Osteoblast (primary cell): ENCODE results near the gene MET. TPM values are rescaled to one million over a fixed set of nuclear protein-coding genes. Genes with fewer than 3 reads are reported as not detected.

Source experiments
- DNase-seq: peaks from one replicate; pipeline ENCODE4 v3.0.0; 2011; ENCODE audit warnings: low spot score, mixed read lengths; ENCODE audit not compliant: insufficient read length; ENCODE audit errors: missing footprints
- H2AFZ ChIP-seq: 2 replicates; pipeline ENCODE4 v1.6.0; 2011; ENCODE audit warnings: mild to moderate bottlenecking, low read length
- H3K27ac ChIP-seq: 2 replicates; pipeline ENCODE4 v1.5.1; 2011; ENCODE audit warnings: mild to moderate bottlenecking, low read depth, low read length, moderate library complexity
- H3K27me3 ChIP-seq: 2 replicates; pipeline ENCODE4 v1.6.0; 2012; ENCODE audit warnings: mild to moderate bottlenecking, control low read depth, inconsistent platforms, low read length, moderate library complexity; ENCODE audit not compliant: insufficient read depth
- H3K36me3 ChIP-seq: 2 replicates; pipeline ENCODE4 v1.5.1; 2011; ENCODE audit warnings: mild to moderate bottlenecking, low read length, control low read depth, moderate library complexity; ENCODE audit not compliant: insufficient read depth
- H3K4me1 ChIP-seq: 2 replicates; pipeline ENCODE4 v1.5.1; 2011; ENCODE audit warnings: mild to moderate bottlenecking, low read length, control low read depth, moderate library complexity; ENCODE audit not compliant: insufficient read depth
- H3K4me2 ChIP-seq: 2 replicates; pipeline ENCODE4 v1.6.0; 2011; ENCODE audit warnings: mild to moderate bottlenecking, low read length; ENCODE audit not compliant: insufficient read depth
- H3K4me3 ChIP-seq: fragments of 200-600 bp; sonication (generic); 3 replicates; pipeline ENCODE4 v1.5.1; 2012; ENCODE audit warnings: mild to moderate bottlenecking, low read length, inconsistent platforms; ENCODE audit not compliant: insufficient read depth
- H3K79me2 ChIP-seq: 2 replicates; pipeline ENCODE4 v1.6.0; 2012; ENCODE audit warnings: mild to moderate bottlenecking, low read length, control low read depth, inconsistent platforms; ENCODE audit not compliant: insufficient read depth
- H3K9me3 ChIP-seq: 2 replicates; pipeline ENCODE4 v1.5.1; 2011; ENCODE audit warnings: low read depth, low read length, control low read depth
- H4K20me1 ChIP-seq: 2 replicates; pipeline ENCODE4 v1.6.0; 2012; ENCODE audit warnings: mild to moderate bottlenecking, low read length, control low read depth; ENCODE audit not compliant: insufficient read depth
- total RNA-seq: library from RNA; depleted of rRNA; stranded (reverse); fragments of >200 nt; gene quantifications from 2 replicates; pipeline ENCODE4 v1.2.3, GENCODE V29; 2012
- TF ChIP-seq, protein P1 (sequence below): IDR thresholded peaks from 2 replicates; pipeline ENCODE4 v1.5.1; 2011; ENCODE audit warnings: mild to moderate bottlenecking, low read depth, low read length, moderate library complexity; ENCODE audit errors: extremely low read depth

MET gene
- total RNA-seq, 1 donor, result 55.0 TPM

DNA sequence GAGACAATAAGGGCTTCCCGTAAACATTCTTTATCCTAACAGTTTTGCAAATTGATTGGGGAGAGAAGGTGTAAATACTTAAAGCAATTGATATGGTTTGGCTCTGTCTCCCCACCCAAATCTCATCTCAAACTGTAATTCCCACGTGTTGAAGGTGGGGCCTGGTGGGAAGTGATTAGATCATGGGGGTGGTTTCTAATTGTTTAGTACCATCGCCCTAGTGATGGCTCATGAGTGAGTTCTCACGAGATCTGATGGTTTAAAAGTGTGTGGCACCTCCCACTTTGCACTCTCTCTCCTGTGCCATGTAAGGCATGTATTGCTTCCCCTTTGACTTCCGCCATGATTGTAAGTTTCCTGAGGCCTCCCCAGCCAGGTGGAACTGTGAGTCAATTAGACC is 168.3 kb downstream of the MET start:
- TF ChIP-seq, protein P1, sequence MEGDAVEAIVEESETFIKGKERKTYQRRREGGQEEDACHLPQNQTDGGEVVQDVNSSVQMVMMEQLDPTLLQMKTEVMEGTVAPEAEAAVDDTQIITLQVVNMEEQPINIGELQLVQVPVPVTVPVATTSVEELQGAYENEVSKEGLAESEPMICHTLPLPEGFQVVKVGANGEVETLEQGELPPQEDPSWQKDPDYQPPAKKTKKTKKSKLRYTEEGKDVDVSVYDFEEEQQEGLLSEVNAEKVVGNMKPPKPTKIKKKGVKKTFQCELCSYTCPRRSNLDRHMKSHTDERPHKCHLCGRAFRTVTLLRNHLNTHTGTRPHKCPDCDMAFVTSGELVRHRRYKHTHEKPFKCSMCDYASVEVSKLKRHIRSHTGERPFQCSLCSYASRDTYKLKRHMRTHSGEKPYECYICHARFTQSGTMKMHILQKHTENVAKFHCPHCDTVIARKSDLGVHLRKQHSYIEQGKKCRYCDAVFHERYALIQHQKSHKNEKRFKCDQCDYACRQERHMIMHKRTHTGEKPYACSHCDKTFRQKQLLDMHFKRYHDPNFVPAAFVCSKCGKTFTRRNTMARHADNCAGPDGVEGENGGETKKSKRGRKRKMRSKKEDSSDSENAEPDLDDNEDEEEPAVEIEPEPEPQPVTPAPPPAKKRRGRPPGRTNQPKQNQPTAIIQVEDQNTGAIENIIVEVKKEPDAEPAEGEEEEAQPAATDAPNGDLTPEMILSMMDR, result no peak
- no peak overlapping the region for H3K27ac ChIP-seq
- no peaks in the 10 kb centered on the region for H3K79me2 ChIP-seq

DNA sequence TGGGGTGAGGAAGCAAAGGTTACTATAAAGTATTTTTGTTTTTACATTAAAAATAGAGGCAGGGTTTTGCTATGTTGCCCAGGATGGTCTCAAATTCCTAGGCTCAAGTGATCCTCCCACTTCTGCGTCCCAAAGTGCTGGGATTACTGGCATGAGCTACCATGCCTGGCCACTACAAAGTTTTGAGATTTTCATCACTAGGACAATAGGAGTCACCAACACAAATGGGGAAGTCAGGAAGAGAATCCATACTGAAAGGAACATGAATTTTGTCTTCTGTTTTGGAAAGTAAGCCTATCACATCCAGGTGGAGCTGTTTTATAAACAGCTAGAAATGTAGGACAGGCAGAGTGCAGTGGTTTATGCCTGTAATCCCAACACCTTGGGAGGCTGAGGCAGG is 170.4 kb downstream of the MET start:
- Histone ChIP-seq H3K79me2 (no peaks in the 10 kb centered on the region), H3K27me3 (no peaks in the 10 kb centered on the region)
- TF ChIP-seq, protein P1, result no peak

More for the DNA sequence above, 168.3 kb downstream of the MET start:
- Histone ChIP-seq H3K4me1 (peaks cover 6% of the 10 kb centered on the region), H2AFZ (no peak overlapping the region), H3K36me3 (no peaks in the 10 kb centered on the region), H3K27me3 (no peaks in the 10 kb centered on the region), H4K20me1 (no peaks in the 10 kb centered on the region), H3K4me2 (no peak overlapping the region), H3K4me3 (no peak overlapping the region), H3K9me3 (no peaks in the 10 kb centered on the region)
- no peak for DNase-seq

DNA sequence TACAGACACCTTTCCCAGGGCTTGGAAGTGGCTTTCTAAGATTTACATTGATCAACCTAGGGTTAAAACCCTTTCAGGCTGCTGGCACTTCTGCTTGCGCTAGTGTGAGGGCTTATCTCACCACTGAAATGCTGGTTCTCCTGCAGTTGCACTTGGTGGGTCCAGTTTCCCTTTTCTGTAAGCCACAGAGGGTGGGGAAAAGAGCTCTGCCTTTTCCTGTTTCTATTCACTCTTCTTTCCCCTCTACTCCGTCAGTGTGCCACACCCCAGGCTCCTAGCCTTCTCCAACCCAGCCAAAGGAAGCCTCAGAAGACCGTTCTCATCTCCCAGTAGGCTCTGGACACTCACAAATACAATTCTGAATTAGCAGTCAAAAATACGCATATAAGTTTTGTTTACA is 171.4 kb downstream of the MET start:
- no peak for DNase-seq
- H3K27me3 ChIP-seq, result no peaks in the 10 kb centered on the region
- H3K4me2 ChIP-seq, result peak overlapping the region; percentile 77
- peaks cover 6% of the 10 kb centered on the region for H3K4me1 ChIP-seq
- H2AFZ ChIP-seq, result peak overlapping the region; percentile 26
- TF ChIP-seq, protein P1, result no peak
- no peak overlapping the region for H3K27ac ChIP-seq
- H3K36me3 ChIP-seq, result no peaks in the 10 kb centered on the region
- H3K4me3 ChIP-seq, result peak overlapping the region; percentile 64
- no peaks in the 10 kb centered on the region for H4K20me1 ChIP-seq
- H3K79me2 ChIP-seq, result no peaks in the 10 kb centered on the region
- no peaks in the 10 kb centered on the region for H3K9me3 ChIP-seq

More for the DNA sequence above, 170.4 kb downstream of the MET start:
- no peaks in the 10 kb centered on the region for H4K20me1 ChIP-seq
- H3K36me3 ChIP-seq, result no peaks in the 10 kb centered on the region
- H2AFZ ChIP-seq, result no peak overlapping the region
- DNase-seq, result no peak
- H3K4me3 ChIP-seq, result no peak overlapping the region
- H3K27ac ChIP-seq, result no peak overlapping the region
- no peaks in the 10 kb centered on the region for H3K9me3 ChIP-seq
- H3K4me2 ChIP-seq, result no peak overlapping the region
- peaks cover 6% of the 10 kb centered on the region for H3K4me1 ChIP-seq

Other genes with a start within 250 kb of the MET start
- 62.8 and 67.3 TPM in 2 replicates for gene CAV2, start 172.5 kb upstream of the MET start, total RNA-seq
- 291 and 337 TPM in 2 replicates for gene CAV1, start 147.2 kb upstream of the MET start, total RNA-seq
- 159 and 173 TPM in 2 replicates for gene CAPZA2, start 190.4 kb downstream of the MET start, total RNA-seq